SKM-1 (cell line): ENCODE measurements around the gene STK39.
"Not testable (repeated sequence)": the region's sequence is repeated elsewhere in the genome, so short reads cannot be mapped to it uniquely, and the experiment has no call there.

Experiments
- DNase-seq: peaks from one replicate; lab custom pipeline; 2025; ENCODE audit not compliant: unreplicated experiment; lab: John Stamatoyannopoulos, UW

Gene STK39

GRCh38 chr2:168052773-168053172 is 194.6 kb downstream of the STK39 start:
- DNase-seq: no peak

- DNase-seq: no peak
Observed at GRCh38 chr2:168050377-168050776, 197.0 kb downstream of the STK39 start.

- no peak for DNase-seq
Observed at GRCh38 chr2:168049609-168050008, 197.8 kb downstream of the STK39 start.

GRCh38 chr2:168047091-168047690 is 200.2 kb downstream of the STK39 start:
- no peak for DNase-seq

GRCh38 chr2:168044579-168044978 is 202.8 kb downstream of the STK39 start:
- DNase-seq: no peak

- DNase-seq: no peak
Observed at GRCh38 chr2:168044176-168044575, 203.2 kb downstream of the STK39 start.

- DNase-seq: not testable (repeated sequence)
Observed at GRCh38 chr2:168042127-168042824, 205.1 kb downstream of the STK39 start.

- DNase-seq: no peak
Observed at GRCh38 chr2:168039881-168040280, 207.5 kb downstream of the STK39 start.

- no peak for DNase-seq
Observed at GRCh38 chr2:168037778-168038177, 209.6 kb downstream of the STK39 start.

GRCh38 chr2:168035458-168035857 is 211.9 kb downstream of the STK39 start:
- no peak for DNase-seq

GRCh38 chr2:168034616-168035015 is 212.8 kb downstream of the STK39 start:
- DNase-seq: no peak

- no peak for DNase-seq
Observed at GRCh38 chr2:168033966-168034365, 213.4 kb downstream of the STK39 start.

- DNase-seq: no peak
Observed at GRCh38 chr2:168032091-168032490, 215.3 kb downstream of the STK39 start.

GRCh38 chr2:168030862-168031624 is 216.4 kb downstream of the STK39 start:
- DNase-seq: no peak

GRCh38 chr2:168029071-168029470 is 218.3 kb downstream of the STK39 start:
- no peak for DNase-seq

GRCh38 chr2:168028362-168028761 is 219.0 kb downstream of the STK39 start:
- DNase-seq: no peak

GRCh38 chr2:168025487-168026202 is 221.8 kb downstream of the STK39 start:
- DNase-seq: no peak

- DNase-seq: no peak
Observed at GRCh38 chr2:168024459-168024858, 222.9 kb downstream of the STK39 start.

GRCh38 chr2:168021800-168022587 is 225.4 kb downstream of the STK39 start:
- no peak for DNase-seq

GRCh38 chr2:168015274-168015953 is 232.0 kb downstream of the STK39 start:
- DNase-seq: no peak
